GM18508 (cell line): ENCODE data around the gene TEC.

ENCODE experiments used
- ATAC-seq: cut with Tn5 transposase; IDR thresholded peaks from one replicate; pipeline ENCODE4 v1.9.1; 2021; ENCODE audit warnings: moderate number of reproducible peaks; ENCODE audit not compliant: insufficient read depth, unreplicated experiment

TEC gene

GRCh38 chr4:48103483-48104139, 166.0 kb downstream of the TEC start:
- peak; percentile 68 for ATAC-seq

GRCh38 chr4:48102303-48102702, 167.3 kb downstream of the TEC start:
- no peak for ATAC-seq

GRCh38 chr4:48100256-48100655, 169.4 kb downstream of the TEC start:
- ATAC-seq, result no peak

- ATAC-seq, result no peak
Observed at GRCh38 chr4:48095441-48095840, 174.2 kb downstream of the TEC start.

- ATAC-seq, result no peak
Observed at GRCh38 chr4:48093991-48094416, 175.6 kb downstream of the TEC start.

- ATAC-seq, result no peak
Observed at GRCh38 chr4:48090621-48091020, 179.0 kb downstream of the TEC start.

- no peak for ATAC-seq
Observed at GRCh38 chr4:48085821-48086589, 183.6 kb downstream of the TEC start.
